HG03280 (cell line): ENCODE measurements around the gene DRAXIN.
"Not testable (repeated sequence)": the region's sequence is repeated elsewhere in the genome, so short reads cannot be mapped to it uniquely, and the experiment has no call there.

Source experiments
- ATAC-seq: cut with Tn5 transposase; IDR thresholded peaks from one replicate; pipeline ENCODE4 v1.9.1; 2021; ENCODE audit warnings: mild to moderate bottlenecking, moderate library complexity; ENCODE audit not compliant: unreplicated experiment

DRAXIN gene, protein sequence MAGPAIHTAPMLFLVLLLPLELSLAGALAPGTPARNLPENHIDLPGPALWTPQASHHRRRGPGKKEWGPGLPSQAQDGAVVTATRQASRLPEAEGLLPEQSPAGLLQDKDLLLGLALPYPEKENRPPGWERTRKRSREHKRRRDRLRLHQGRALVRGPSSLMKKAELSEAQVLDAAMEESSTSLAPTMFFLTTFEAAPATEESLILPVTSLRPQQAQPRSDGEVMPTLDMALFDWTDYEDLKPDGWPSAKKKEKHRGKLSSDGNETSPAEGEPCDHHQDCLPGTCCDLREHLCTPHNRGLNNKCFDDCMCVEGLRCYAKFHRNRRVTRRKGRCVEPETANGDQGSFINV

GRCh38 chr1:11691302-11691914 lies at the start of gene DRAXIN:
Gene DRAXIN (plus strand): TSS chr1:11691710. CDS start chr1:11706259, 14,549 bp downstream.
- ATAC-seq, result no peak

GRCh38 chr1:11641776-11642305 lies 49.7 kb upstream of the DRAXIN start:
- no peak for ATAC-seq

DNA sequence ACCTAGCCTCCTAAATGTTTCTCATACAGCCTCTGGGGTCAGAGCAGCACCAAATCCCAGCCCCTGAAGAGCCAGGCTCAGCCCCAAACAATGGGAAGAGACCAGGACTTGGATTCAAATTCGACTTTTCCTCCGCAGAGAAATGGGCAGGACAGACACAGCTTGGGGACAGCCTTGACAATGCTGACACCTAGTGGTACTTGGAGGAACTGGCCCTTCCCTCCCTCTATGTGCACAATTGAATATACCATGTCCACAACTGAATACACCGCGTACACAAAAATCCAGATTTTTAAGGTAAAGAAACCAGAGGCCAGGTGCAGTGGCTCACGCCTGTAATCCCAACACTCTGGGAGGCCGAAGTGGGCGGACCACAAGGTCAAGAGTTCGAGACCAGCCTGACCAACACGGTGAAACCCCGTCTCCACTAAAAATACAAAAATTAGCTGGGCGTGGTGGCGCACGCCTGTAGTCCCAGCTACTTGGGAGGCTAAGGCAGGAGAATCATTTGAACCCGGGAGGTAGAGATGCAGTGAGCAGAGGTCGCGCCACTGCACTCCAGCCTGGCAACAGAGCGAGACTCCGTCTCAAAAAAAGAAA lies 49.0 kb upstream of the DRAXIN start:
- ATAC-seq, result not testable (repeated sequence)

DNA sequence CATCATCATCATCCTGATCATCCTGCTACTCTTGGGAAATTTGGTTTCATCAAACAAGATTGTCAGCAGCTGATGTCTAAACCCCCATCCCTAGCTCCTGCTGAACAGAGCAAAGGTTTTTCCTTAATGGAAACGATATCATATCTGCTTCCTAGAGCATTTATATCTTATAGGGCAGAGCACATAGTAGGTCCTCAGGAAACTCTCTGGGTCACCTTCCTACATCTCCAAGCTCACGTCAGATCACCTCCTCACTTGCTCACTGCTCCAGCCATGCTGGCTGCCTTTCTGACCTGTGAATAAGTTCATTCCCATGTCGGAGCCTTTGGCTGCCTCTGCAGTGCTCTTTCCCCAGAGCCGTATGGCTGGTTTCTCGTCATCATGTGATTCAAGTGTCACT lies 47.7 kb upstream of the DRAXIN start:
- ATAC-seq, result no peak

- no peak for ATAC-seq
Measured at GRCh38 chr1:11645270-11645669, 46.2 kb upstream of the DRAXIN start.

- no peak for ATAC-seq
Measured at GRCh38 chr1:11645670-11646265, 45.7 kb upstream of the DRAXIN start.

DNA sequence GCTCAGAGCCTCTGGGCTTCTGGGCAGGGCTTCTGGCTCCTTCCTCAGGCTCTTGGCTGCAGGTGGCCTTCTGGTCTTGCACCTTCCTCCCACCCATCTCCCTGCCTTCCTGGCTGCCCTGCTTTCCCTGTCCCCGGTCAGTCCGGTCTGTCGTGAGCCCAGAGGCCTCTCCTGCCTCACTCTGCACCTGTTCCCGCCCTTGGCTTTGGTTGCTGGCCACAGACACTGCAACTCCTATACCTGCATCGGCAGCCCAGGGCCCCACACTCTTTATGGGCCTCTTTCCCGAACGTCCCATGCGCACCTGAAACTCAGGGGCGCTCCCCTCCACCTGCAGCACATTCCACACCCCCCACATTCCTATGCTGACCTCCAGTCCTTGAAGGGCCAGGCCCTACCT lies 45.2 kb upstream of the DRAXIN start:
- ATAC-seq, result no peak

- ATAC-seq, result no peak
Measured at GRCh38 chr1:11647333-11647732, 44.2 kb upstream of the DRAXIN start.

DNA sequence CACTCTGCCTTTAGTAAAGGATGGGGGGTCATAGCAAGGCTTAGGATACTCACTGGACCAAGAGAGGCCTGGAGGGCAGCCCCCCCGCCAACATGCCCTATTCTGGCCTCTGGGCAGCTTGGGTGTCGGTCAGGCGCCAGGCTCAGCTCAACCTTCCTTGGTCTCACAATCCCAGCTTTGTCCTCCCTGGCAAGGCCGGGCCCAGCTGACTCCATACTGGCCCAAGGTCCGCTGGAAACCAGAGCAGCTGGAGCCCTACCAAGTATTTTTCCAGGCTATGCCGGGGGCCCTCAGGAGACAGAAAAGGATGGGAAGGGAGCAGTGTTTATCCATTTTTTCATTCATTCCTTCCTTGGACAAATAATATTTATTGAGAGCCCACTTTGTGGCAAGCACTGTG lies 43.5 kb upstream of the DRAXIN start:
- ATAC-seq, result no peak

- no peak for ATAC-seq
Measured at GRCh38 chr1:11648732-11649158, 42.8 kb upstream of the DRAXIN start.

- no peak for ATAC-seq
Measured at GRCh38 chr1:11649237-11649623, 42.3 kb upstream of the DRAXIN start.

DNA sequence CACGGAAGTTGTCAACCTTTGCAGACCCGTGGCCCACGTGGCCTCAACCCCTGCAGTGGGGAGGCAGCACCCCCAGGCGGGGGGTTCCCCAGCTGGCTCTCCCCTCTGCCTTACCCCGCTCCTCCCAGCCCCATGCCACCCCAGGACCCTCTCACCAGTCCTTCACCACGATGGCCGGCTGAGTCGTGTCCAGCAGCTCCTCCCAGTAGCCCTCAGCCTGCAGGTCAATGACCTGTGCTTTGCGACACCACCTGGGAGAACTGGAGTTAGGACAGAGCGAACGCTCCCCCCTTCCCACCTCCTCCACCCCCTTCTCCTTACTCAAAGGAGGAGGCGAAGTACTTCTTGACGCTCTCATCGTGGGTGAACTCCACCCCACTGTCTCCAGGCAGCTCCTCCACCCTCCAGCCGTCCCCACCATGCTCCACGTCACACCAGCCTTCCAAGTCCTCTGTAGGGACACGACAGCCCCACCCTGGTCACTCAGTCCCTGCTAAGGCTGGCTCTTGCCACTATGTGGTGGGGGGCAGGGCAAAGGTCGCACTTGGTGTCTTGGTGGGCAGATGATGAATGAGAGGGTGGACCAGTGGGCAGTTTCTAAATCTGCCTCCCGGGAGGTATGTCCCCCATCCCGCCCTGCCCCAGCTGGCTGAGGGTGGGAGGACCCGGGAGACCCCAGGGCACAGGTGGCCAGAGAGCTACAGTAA lies 41.7 kb upstream of the DRAXIN start:
- no peak for ATAC-seq

GRCh38 chr1:11650331-11650991 lies 41.0 kb upstream of the DRAXIN start:
- no peak for ATAC-seq

DNA sequence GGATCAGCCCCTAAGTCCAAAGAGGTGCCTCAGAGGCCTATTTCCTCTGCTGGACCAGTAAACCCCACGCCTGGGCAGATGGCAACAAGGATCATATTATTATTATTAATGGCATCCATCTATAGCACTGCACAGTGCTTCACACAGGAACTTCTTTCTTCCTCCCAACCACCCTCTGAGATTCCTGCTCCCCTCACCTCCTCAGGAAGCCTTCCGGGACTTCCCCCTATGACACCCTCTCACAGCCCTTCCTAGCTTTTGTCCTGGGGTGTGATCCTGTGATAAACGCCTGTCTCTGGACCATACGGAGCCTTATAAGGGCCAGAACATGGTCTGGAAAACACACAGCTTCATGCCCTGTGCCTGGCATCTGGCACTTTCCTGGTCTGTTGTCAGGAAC lies 40.5 kb upstream of the DRAXIN start:
- ATAC-seq, result no peak

DNA sequence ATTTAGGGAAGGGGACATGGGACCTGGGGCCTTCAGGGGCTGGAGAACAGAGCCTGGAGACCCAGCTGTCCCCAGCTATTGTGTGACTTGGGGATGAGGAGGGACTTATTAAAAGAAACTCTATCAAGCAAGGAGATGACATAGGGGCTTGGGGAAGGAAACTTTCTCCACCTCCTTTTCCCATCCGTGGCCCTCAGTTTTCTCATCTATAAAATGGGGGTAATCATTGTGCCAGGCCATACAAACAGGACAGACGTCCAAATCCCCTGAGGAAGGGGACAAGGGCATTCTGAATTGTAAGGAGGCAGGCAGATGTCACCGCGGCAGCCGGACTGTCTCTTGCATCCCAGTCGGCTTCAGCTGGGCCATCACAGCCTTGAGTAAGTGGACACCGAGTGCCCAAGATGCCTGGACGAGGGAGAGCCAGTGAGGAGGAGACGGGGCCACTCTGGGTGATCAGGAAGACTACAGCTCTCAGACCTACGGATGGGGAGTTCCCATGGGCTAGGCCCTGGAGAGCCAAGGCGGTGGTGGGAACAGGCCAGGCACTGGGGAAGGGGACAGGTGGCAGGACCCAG lies 39.2 kb upstream of the DRAXIN start:
- ATAC-seq, result no peak

DNA sequence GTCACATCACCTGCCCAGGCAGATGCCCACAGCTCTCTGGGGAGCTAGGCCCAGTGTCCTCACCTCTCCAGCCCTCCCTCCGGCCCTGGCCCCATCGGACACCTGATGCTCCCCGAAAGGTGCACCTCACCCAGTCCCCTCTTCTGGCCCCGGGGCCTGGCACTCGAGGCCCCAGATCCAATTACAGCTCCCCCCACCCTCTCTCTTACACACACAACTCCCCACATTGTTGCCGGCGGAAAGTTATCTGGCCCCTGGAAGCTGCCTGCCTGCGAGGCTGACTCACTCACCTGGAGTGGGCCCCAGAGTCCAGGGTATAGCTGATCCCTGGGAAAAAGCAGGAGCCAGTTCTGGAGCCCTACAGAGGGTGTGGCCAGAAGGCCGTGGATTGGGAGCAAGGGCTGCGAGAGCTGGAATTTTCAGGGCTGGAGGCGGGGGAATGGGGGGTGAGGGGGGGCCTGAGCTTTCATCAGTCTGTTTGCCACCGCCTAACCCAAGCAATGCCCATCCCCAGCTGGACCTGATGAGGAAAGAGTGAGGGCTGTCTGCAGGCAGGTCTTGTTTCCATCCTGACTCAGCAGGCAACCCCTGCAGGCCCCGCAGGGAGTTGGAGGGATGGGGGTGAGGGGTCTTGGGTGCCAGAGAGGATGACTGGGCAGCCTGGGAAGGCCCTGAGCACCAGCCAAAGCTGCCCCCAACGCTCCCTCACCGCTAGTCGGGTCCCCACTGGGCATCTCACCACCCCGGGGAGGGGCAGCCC lies 38.2 kb upstream of the DRAXIN start:
- ATAC-seq, result no peak

GRCh38 chr1:11653861-11654136 lies 37.7 kb upstream of the DRAXIN start:
- no peak for ATAC-seq

DNA sequence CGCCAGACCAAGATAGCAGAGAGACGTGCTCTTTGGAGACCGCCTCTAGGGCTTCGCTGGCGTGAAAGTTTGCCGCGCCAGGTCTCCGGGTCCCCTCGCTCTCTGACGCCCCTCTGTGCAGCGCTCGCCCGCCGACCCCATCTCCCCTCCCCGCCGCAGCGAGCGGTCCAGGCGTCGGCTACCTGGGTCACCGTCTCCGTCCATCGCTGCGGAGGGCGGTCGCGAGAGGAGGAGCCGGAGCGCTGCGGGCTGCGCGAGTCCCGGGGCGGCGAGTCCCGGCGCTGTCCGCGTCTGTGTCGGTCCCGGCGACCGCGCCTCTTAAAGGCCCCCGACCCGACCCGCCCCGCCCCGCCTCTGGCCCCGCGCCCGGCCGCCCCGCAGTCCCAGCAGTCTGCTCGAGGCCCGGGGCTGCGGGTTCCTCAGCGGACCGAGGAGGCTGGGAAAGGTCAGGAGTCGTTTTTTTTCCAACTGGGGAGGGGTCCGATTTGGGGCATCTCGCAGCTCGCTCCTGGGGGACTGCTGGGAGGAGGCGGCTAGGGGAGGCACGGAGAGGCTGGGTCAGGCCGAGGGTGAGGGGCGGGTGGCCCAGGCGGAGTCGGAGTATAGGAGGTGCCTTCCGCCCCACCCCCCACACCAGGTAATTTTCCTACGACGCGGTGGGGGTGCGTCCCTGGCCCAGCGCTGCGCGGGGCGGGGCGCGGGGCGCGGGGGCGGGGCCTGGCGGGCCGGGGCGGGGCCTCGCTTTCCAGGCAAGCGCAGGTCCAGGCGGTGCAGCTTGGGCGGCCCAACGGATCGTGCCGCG lies 37.2 kb upstream of the DRAXIN start, which contains the start of the genes FBXO2 and FBXO44:
Gene FBXO2, minus strand, starts transcription at position 293 of the 802 bp plus-strand sequence. Its CDS starts 89 bp downstream, at position 204.
Gene FBXO44, plus strand, starts transcription at position 741 of the 802 bp plus-strand sequence. CDS start 959 bp downstream, outside the sequence.
- peak; percentile 65 for ATAC-seq
